Myocyte (in vitro differentiated cells): ENCODE data around the gene FOXO6. TPM values are rescaled to one million over a fixed set of nuclear protein-coding genes. Genes with fewer than 3 reads are reported as not detected.

Source experiments
- DNase-seq: peaks from one replicate; pipeline ENCODE4 v3.0.0-alpha.2; 2012; ENCODE audit warnings: low read depth
- total RNA-seq: library from RNA; depleted of rRNA; stranded (reverse); fragments of >200 nt; gene quantifications from 2 replicates; pipeline ENCODE4 v1.2.3, GENCODE V29; 2014

FOXO6 gene
- total RNA-seq, 1 donor from 2014 or later: 16.0 TPM

GRCh38 chr1:41423511-41424191 is 62.4 kb downstream of the FOXO6 start:
- DNase-seq: peak; percentile 84

GRCh38 chr1:41424581-41425118 is 63.4 kb downstream of the FOXO6 start:
- no peak for DNase-seq

- DNase-seq: no peak
Measured at GRCh38 chr1:41425369-41425768, 64.1 kb downstream of the FOXO6 start.

GRCh38 chr1:41426201-41426890 is 65.1 kb downstream of the FOXO6 start:
- no peak for DNase-seq

GRCh38 chr1:41427122-41427913 is 66.1 kb downstream of the FOXO6 start:
- no peak for DNase-seq

GRCh38 chr1:41427916-41428737 is 66.9 kb downstream of the FOXO6 start:
- no peak for DNase-seq

- DNase-seq: no peak
Measured at GRCh38 chr1:41428738-41429640, 67.8 kb downstream of the FOXO6 start.

GRCh38 chr1:41429641-41430035 is 68.4 kb downstream of the FOXO6 start:
- DNase-seq: no peak

GRCh38 chr1:41430069-41430468 is 68.8 kb downstream of the FOXO6 start:
- DNase-seq: no peak

- no peak for DNase-seq
Measured at GRCh38 chr1:41430582-41430981, 69.3 kb downstream of the FOXO6 start.

GRCh38 chr1:41431490-41432350 is 70.5 kb downstream of the FOXO6 start:
- no peak for DNase-seq

Other genes starting within 250 kb of the FOXO6 start
- 23.2 and 34.8 TPM in 2 replicates for gene SCMH1, start 119.1 kb upstream of the FOXO6 start, total RNA-seq
- gene EDN2, start 123.2 kb downstream of the FOXO6 start, total RNA-seq: 0.73 TPM in 1 of 2 replicates, not detected in the other